Non-pigmented ciliary epithelial cell (primary cell): ENCODE data around the gene OR10H5.
A peak's percentile ranks its signal among the peaks of the same experiment; 100 is the strongest.
"Not testable (repeated sequence)": the region's sequence is repeated elsewhere in the genome, so short reads cannot be mapped to it uniquely, and the experiment has no call there.

Experiments used
- DNase-seq: peaks from one replicate; pipeline ENCODE4 v3.0.0-alpha.2; 2010; ENCODE audit warnings: low read depth

Gene OR10H5

DNA sequence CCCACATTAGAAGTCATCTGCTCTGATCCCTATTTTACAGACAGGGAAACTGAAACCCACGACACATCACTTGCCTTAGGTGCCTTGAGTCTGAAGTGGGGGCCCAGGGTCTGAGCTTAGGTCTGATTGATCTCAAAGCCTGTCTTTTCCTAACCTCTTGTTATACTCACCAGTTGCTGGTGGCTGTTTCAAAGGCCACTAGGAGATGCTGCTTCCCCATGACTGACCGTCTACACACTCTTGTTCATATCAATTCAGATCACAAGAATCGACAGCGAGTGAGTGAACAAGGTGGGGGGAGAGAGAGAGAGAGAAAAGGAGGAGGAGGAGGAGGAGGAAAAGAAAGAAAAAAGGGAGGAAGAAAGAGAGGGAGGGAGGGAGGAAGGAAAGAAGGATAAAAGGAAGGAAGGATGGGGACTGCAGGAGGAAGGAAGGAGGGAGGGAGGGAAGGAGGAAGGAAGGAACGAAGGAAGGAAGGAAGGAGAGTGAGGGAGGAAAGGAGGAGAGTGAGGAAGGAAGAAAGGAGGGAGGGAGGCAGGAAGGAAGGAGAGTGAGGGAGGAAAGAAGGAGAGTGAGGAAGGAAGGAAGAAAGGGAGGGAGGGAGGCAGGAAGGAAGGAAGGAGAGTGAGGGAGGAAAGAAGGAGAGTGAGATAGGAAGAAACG, 24.7 kb downstream of the OR10H5 start:
- DNase-seq, result no peak

DNA sequence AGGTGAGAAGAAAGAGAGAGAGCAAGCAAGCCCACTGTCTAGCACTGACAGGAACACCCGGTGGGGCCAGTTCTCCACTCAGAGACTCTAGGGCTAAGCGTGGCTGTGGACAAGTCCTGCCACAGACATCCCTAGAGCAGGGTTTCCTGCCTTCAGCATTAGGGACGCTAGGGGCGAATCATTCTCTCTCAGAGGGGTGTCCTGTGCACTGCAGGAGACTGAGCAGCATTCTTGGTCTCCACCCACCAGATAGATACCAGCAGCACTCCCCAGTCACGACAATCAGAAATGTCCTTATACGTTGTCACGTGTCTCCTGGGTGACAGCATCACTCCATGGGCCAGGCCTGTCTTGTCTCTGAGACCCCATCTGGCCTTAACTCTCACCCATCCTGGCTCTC, 26.5 kb downstream of the OR10H5 start:
- DNase-seq, result no peak

GRCh38 chr19:15815306-15815705, 27.8 kb downstream of the OR10H5 start, which contains the start of gene OR10H1:
Gene OR10H1, minus strand, starts transcription at chr19:15815664. Its CDS starts 7,627 bp downstream, at chr19:15808037.
- DNase-seq, result no peak

DNA sequence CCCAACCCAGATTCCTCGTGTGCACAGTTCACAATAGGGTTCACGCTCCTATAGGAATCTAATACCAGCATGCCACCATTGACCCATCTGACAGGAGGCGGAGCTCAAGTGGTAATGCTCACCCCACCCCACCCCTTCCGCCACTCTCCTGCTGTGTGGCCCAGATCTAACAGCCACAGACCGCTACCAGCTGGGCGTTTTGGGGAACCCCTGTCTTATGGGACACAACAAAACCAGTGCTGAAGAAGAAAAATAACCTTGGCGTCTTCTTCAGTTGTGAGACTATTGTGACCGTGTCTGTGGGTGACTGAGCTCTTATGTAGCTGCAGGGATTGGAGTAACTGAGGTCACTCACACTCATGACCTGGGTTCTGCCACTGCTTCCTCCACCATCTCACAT, 33.2 kb downstream of the OR10H5 start:
- DNase-seq, result no peak

GRCh38 chr19:15825753-15826152, 38.3 kb downstream of the OR10H5 start:
- no peak for DNase-seq

GRCh38 chr19:15828121-15828610, 40.7 kb downstream of the OR10H5 start:
- DNase-seq, result no peak

DNA sequence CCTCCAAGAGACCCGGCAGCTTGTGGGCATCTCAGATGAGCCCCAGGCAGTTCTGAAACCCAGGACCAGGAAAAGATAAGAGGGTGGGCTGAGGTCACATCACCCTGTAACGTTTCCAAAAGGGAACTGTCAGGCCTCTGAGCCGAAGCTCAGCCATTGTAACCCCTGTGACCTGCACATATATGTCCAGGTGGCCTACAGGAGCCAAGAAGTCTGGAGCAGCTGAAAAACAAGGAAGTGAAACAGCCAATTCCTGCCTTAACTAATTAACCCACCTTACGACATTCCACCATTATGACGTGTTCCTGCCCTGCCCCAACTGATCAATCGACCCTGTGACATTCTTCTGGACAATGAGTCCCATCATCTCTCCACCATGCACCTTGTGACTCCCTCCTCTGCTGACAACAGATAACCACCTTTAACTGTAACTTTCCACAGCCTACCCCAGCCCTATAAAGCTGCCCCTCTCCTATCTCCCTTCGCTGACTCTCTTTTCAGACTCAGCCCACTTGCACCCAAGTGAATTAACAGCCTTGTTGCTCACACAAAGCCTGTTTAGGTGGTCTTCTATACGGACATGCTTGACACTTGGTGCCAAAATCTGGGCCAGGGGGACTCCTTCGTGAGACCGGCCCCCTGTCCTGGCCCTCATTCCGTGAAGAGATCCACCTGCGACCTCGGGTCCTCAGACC, 41.3 kb downstream of the OR10H5 start:
- not testable (repeated sequence) for DNase-seq

DNA sequence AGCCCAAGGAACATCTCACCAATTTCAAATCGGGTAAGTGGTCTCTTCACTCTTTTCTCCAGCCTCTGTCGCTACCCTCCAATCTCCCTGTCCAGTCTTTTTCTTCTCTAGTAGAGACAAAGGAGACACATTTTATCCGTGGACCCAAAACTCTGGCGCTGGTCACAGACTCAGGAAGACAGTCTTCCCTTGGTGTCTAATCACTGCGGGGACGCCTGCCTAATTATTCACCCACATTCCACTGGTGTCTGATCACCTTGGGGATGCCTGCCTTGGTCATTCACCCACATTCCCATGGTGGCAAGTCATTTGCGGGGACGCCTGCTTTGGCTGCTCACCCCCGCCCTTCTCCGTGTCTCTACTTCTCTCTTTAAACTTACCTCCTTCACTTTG, 41.8 kb downstream of the OR10H5 start:
- DNase-seq, result no peak

- DNase-seq, result no peak
Measured at GRCh38 chr19:15829786-15830185, 42.3 kb downstream of the OR10H5 start.

- DNase-seq, result no peak
Measured at GRCh38 chr19:15831626-15832025, 44.2 kb downstream of the OR10H5 start.

GRCh38 chr19:15834232-15834631, 46.8 kb downstream of the OR10H5 start:
- DNase-seq, result not testable (repeated sequence)

- DNase-seq, result not testable (repeated sequence)
Measured at GRCh38 chr19:15835565-15836329, 48.3 kb downstream of the OR10H5 start.

DNA sequence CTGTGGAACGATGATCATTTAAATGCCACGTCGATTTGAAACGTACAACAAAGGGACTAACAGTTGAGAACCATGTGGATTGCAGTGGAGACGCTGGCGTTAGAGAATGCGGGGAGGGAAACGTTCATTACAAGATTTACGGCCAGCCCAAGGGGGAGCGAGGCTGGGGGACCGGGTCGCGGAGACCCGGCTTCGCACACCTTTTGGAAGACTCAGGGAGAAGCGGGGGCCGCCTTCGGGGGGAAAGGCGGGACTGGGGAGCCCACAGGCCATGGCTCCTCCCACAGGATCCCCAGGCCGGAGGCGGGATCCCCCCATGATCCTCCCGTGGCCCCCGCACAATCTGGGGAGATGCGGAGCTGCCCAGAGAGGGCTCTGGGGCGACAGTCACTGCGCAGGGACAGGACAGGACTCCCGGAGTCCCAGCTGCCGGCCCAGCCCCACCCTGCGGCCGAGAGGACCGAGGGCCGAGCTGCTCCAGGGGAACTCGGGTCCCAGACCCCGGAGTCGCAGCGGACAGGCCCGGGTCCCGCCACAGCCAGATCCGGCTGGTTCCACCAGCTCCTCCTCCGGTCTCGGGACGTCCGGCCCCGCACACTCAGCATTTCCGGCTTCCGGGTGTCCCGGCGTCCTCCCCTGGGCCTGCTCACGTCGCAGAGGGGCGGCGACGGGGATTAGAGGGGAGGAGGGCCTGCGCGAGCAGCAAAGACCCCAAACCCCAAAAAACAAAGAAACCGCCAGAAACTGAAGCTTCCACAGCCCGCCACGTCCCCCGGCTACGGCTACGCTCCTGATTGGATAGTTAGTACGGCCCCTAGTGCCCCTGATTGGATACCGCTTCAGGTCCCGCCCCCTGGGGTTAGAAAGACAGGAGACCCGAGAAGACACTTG, 49.1 kb downstream of the OR10H5 start:
- peak; percentile 73 for DNase-seq

- DNase-seq, result peak; percentile 10
Measured at GRCh38 chr19:15837221-15837731, 49.8 kb downstream of the OR10H5 start.

DNA sequence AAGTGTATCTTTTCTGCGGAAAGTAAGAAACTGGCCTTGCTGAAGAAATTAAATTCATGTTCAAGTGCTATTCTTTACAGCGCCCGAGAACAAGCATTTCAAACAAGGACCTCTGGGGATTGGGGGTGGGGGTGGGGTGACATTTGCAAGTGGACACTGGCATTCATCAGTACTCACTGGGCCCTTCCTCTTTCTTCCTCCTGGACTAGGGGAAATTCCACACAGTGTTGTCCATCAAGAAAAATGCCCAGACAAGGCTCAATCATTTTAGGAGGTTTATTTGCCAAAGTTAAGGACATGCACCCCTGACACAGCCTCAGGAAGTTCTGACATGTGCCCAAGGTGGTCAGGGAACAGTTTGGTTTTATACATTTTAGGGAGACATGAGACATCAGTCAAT, 50.9 kb downstream of the OR10H5 start:
- no peak for DNase-seq

GRCh38 chr19:15839888-15840287, 52.4 kb downstream of the OR10H5 start:
- not testable (repeated sequence) for DNase-seq

GRCh38 chr19:15840833-15841232, 53.4 kb downstream of the OR10H5 start:
- DNase-seq, result no peak

DNA sequence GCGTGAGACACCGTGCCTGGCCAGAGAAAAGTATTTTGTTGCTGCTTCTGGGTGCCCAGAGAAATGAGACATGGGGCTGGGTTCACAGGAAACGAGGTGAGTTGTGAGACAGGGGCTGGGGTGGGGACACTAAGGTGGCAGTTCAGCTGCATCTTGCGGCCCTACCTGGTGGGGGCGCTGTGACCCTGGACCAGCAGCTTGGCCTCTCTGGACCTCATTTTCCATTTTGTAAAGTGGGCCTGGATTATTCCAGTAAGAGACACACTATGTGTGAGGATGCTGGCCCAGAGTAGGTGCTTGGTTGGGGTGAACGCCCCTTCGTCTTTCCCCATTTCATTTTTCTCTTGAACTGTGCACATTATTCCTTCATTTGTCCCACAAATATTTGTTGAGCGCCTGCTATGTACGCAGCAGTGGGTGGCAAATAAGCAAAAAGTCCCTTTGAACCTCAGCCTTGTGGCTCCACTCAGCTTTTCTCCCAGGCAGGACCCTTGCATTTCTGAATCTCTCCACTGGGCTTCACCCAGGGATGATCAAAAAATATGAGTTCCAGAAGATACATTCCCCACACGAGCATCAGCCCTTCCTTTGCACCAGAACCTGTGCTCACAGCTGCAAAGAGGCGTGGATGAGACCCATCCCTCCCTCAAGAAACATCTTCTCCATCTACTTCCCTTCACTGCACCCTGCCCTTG, 54.6 kb downstream of the OR10H5 start:
- no peak for DNase-seq

- DNase-seq, result no peak
Measured at GRCh38 chr19:15843203-15843893, 55.9 kb downstream of the OR10H5 start.

DNA sequence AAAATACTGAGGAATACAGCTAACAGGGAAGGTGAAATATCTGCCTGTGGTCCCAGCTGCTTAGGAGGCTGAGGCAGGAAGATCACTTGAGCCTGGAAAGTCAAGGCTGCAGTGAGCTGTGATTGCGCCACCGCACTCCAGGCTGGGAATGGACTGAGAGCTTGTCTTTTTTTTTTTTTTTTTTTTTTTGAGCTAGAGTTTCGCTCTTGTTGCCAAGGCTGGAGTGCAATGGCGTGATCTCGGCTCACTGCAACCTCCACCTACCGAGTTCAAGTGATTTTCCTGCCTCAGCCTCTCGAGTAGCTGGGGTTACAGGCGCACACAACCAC, 56.4 kb downstream of the OR10H5 start:
- DNase-seq, result not testable (repeated sequence)
